H54 (cell line): ENCODE data around the gene GTF3C1.
A peak's percentile ranks its signal among the peaks of the same experiment; 100 is the strongest.
"Not testable (repeated sequence)": the region's sequence is repeated elsewhere in the genome, so short reads cannot be mapped to it uniquely, and the experiment has no call there.

ENCODE experiments used
- DNase-seq: peaks from one replicate; pipeline ENCODE4 v3.0.0; 2011; ENCODE audit warnings: low spot score, mixed read lengths; ENCODE audit not compliant: insufficient read length
- FAIRE-seq: peaks from 3 replicates; lab custom pipeline; 2011; peaks lifted over from hg19 to GRCh38; lab: Jason Lieb, UNC
- POLR2A ChIP-seq: IDR thresholded peaks from 2 replicates; pipeline ENCODE4 v1.6.1; 2011; ENCODE audit warnings: low read depth, mild to moderate bottlenecking, low read length

The GTF3C1 gene

GRCh38 chr16:27434141-27435051 lies 115.3 kb downstream of the GTF3C1 start:
- no peak for TF ChIP-seq POLR2A
- DNase-seq (no peak), FAIRE-seq (no peak)

- no peak for FAIRE-seq
- DNase-seq, result no peak
- TF ChIP-seq POLR2A, result no peak
Measured at GRCh38 chr16:27433636-27434035, 116.1 kb downstream of the GTF3C1 start.

GRCh38 chr16:27433191-27433590 lies 116.5 kb downstream of the GTF3C1 start:
- DNase-seq, FAIRE-seq: not testable (repeated sequence)

GRCh38 chr16:27432558-27432957 lies 117.2 kb downstream of the GTF3C1 start:
- DNase-seq (peak; percentile 47), FAIRE-seq (no peak)
- no peak for TF ChIP-seq POLR2A

GRCh38 chr16:27431773-27432532 lies 117.8 kb downstream of the GTF3C1 start:
- TF ChIP-seq POLR2A, result no peak
- DNase-seq, result peak; percentile 52
- no peak for FAIRE-seq

- FAIRE-seq, result no peak
- TF ChIP-seq POLR2A, result no peak
- no peak for DNase-seq
Measured at GRCh38 chr16:27430923-27431484, 118.7 kb downstream of the GTF3C1 start.

- no peak for DNase-seq
- no peak for FAIRE-seq
Measured at GRCh38 chr16:27430512-27430911, 119.2 kb downstream of the GTF3C1 start.

GRCh38 chr16:27429981-27430441 lies 119.7 kb downstream of the GTF3C1 start:
- no peak for TF ChIP-seq POLR2A
- no peak for DNase-seq
- no peak for FAIRE-seq

More at GRCh38 chr16:27430512-27430911, 119.2 kb downstream of the GTF3C1 start:
- TF ChIP-seq POLR2A, result no peak

- no peak for TF ChIP-seq POLR2A
- FAIRE-seq (no peak), DNase-seq (no peak)
Measured at GRCh38 chr16:27429330-27429871, 120.3 kb downstream of the GTF3C1 start.

GRCh38 chr16:27428026-27428785 lies 121.5 kb downstream of the GTF3C1 start:
- no peak for DNase-seq
- no peak for TF ChIP-seq POLR2A
- no peak for FAIRE-seq

GRCh38 chr16:27427538-27427937 lies 122.2 kb downstream of the GTF3C1 start:
- TF ChIP-seq POLR2A, result no peak
- FAIRE-seq, result no peak
- no peak for DNase-seq

GRCh38 chr16:27426423-27427408 lies 123.0 kb downstream of the GTF3C1 start:
- DNase-seq, result peak; percentile 73
- FAIRE-seq, result peak; percentile 91

GRCh38 chr16:27425961-27426360 lies 123.8 kb downstream of the GTF3C1 start:
- no peak for FAIRE-seq

More at GRCh38 chr16:27426423-27427408, 123.0 kb downstream of the GTF3C1 start:
- TF ChIP-seq POLR2A, result no peak

More at GRCh38 chr16:27425961-27426360, 123.8 kb downstream of the GTF3C1 start:
- TF ChIP-seq POLR2A, result no peak
- no peak for DNase-seq
